ENCODE measurements around the gene LCN1. TPM values are rescaled to one million over a fixed set of nuclear protein-coding genes. Genes with fewer than 3 reads are reported as not detected.

The LCN1 gene
- total and polyA plus RNA-seq, 2 of the 4 experiments (the other 2 are of a cell fraction): not detected

DNA sequence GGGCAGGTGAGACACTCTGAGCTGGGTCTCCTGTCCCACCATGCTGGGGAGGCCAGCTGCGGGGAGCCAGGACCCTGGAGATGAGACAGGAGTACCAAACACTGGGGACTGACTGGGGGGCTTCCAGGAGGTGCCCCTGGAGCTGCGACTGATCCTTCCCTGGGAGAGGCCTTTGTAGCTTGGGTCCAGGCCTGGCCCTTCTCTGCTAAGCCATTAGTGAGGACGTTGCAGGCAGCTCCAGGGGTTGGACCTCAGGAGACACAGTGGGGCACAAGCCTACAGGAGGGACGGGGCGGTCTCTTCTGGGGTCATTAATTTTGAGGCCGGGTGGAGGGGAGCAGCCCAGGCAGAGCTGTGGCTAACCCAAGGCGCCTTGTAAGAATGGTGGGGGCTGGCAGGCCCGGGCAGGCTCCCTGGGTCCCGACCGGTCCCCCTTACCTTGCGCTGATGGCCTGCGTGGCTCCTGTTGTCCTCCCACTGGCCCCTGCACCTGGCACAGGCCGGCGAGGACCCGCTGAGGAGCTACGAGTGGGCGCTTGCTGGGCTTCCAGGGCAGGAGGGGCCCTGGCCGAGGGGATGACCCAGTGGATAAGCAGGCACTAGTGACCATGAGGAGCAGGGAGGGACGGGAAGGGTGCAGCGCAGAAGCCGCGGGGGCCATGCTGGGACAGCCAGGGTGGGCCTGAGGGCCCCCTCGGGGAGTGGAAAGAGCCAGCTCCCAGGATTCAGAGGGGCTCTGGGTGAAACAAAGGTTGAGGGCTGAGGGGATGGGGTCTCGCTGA is 15.6 kb upstream of the LCN1 start:
- no peak overlapping the region for H2AK5ac ChIP-seq (ENCODE audit: low read depth, low read length)
- H3K4me3 ChIP-seq (ENCODE audit: insufficient read depth, low read depth, low read length): no peak overlapping the region
- H3K18ac ChIP-seq (ENCODE audit: low read depth, low read length): no peak overlapping the region
- ATAC-seq (ENCODE audit: low read depth): no peak
- H3K79me1 ChIP-seq (ENCODE audit: low read depth in 1 of 2, low read length in 2 of 2): peaks cover 4 to 37% of the 10 kb centered on the region in 2 experiments
- TF ChIP-seq, protein P1, sequence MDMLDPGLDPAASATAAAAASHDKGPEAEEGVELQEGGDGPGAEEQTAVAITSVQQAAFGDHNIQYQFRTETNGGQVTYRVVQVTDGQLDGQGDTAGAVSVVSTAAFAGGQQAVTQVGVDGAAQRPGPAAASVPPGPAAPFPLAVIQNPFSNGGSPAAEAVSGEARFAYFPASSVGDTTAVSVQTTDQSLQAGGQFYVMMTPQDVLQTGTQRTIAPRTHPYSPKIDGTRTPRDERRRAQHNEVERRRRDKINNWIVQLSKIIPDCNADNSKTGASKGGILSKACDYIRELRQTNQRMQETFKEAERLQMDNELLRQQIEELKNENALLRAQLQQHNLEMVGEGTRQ (IDR thresholded peaks at IDR 0.05; ENCODE audit: low read depth, low read length): no peak
- TF ChIP-seq CTCF (conservative IDR thresholded peaks at IDR 0.05; ENCODE audit: low read depth, low read length) (no peak), MAFK (IDR thresholded peaks at IDR 0.05; ENCODE audit: low read depth, low read length) (no peak), NFE2L2 (IDR thresholded peaks at IDR 0.05; ENCODE audit: low read depth, low read length) (no peak), SMC3 (IDR thresholded peaks at IDR 0.05; ENCODE audit: low read depth, low read length) (no peak), RAD21 (IDR thresholded peaks at IDR 0.05; ENCODE audit: low read length) (no peak), BHLHE40 (IDR thresholded peaks at IDR 0.05; ENCODE audit: low read depth, low read length) (no peak), CEBPB (IDR thresholded peaks at IDR 0.05; ENCODE audit: low read depth, low read length) (no peak), ELK1 (IDR thresholded peaks at IDR 0.05; ENCODE audit: borderline replicate concordance, low read depth, low read length) (no peak), POLR2A (IDR thresholded peaks at IDR 0.05; ENCODE audit: low read depth, low read length) (no peak), CHD1 (IDR thresholded peaks at IDR 0.05; ENCODE audit: low read depth, low read length) (no peak), FOS (IDR thresholded peaks at IDR 0.05; ENCODE audit: low read depth, low read length) (no peak), RCOR1 (IDR thresholded peaks at IDR 0.05; ENCODE audit: insufficient replicate concordance, low read length) (no peak)
- H3K4me1 ChIP-seq (ENCODE audit: control insufficient read depth, insufficient read depth, low read length): peaks cover 6% of the 10 kb centered on the region; the same call in 1 of the 2 replicates
- H2AK9ac ChIP-seq (replicated peaks; ENCODE audit: low read depth, low read length, poor library complexity): peak overlapping the region; percentile 55
- no peak overlapping the region for H2BK120ac ChIP-seq (ENCODE audit: low read depth, low read length)
- H2BK5ac ChIP-seq (ENCODE audit: low read depth, low read length, poor library complexity, severe bottlenecking): no peak overlapping the region
- dilution Hi-C loops (cut with HindIII; ENCODE audit: low sequenced_read_pairs, unreplicated experiment) (no loop called here), in situ Hi-C loops (cut with MboI; ENCODE audit: low sequenced_read_pairs) (no loop called here), intact Hi-C loops (cut with micrococcal nuclease) (no loop called here)
- BruUV-seq (replicated peaks): no TSS peak
- H3K36me3 ChIP-seq (ENCODE audit: control insufficient read depth, insufficient read depth, low read length): peaks cover 27% of the 10 kb centered on the region
- no peak overlapping the region for H3K9ac ChIP-seq (ENCODE audit: low read depth, low read length)
- H4K5ac ChIP-seq (ENCODE audit: low read depth, low read length): no peak overlapping the region
- H3K9me1 ChIP-seq (ENCODE audit: insufficient read depth, low read length): no peaks in the 10 kb centered on the region
- POLR2A ChIA-PET (ENCODE audit: unreplicated experiment): no interaction called here
- H4K91ac ChIP-seq (ENCODE audit: insufficient read depth, low read depth, low read length): no peak overlapping the region
- no peak overlapping the region for H3K23ac ChIP-seq (ENCODE audit: low read depth, low read length)
- no peak overlapping the region for H3K14ac ChIP-seq (replicated peaks; ENCODE audit: low read depth, low read length)
- H4K20me1 ChIP-seq (ENCODE audit: insufficient read depth, low read length): peaks cover 35% of the 10 kb centered on the region
- no peak overlapping the region for H2BK15ac ChIP-seq (ENCODE audit: low read depth, low read length)
- H3K4me2 ChIP-seq (ENCODE audit: low read depth, low read length): no peak overlapping the region
- DNase-seq: no peak
- CTCF ChIA-PET: interaction anchor here (1.0 kb wide), 1 partner anchor 23 kb away, joined by 3 read pairs; no protein-coding TSS in a partner anchor
- no peaks in the 10 kb centered on the region for H3K9me3 ChIP-seq (ENCODE audit: control insufficient read depth, insufficient read depth, low read length)
- H2AFZ ChIP-seq (replicated peaks; ENCODE audit: low read length, poor library complexity): no peak overlapping the region
- H3K27me3 ChIP-seq (ENCODE audit: control insufficient read depth, insufficient read depth, low read length): peaks cover 2% of the 10 kb centered on the region; the same call in 1 of the 2 replicates
- 90% methylated on average over 14 of the region's 24 CpGs; no CpG with 5 or more reads in 1 of the 2 experiments for WGBS, 2 experiments (ENCODE audit: extremely low coverage in 2 of 2, insufficient read length in 1 of 2)
- no peak overlapping the region for H2BK20ac ChIP-seq (ENCODE audit: low read depth, low read length)
- H3K56ac ChIP-seq (ENCODE audit: extremely low read depth, insufficient read depth, low read length): no peak overlapping the region
- H3K4ac ChIP-seq (ENCODE audit: low read depth, low read length): no peak overlapping the region
- no peak overlapping the region for H3K27ac ChIP-seq (ENCODE audit: insufficient read depth, low read length)
- no peak overlapping the region for H4K8ac ChIP-seq (ENCODE audit: low read depth in 2 of 2, low read length in 2 of 2)

Measured in IMR-90 (cell line).